ENCODE data around the gene TOGARAM2.

DNA sequence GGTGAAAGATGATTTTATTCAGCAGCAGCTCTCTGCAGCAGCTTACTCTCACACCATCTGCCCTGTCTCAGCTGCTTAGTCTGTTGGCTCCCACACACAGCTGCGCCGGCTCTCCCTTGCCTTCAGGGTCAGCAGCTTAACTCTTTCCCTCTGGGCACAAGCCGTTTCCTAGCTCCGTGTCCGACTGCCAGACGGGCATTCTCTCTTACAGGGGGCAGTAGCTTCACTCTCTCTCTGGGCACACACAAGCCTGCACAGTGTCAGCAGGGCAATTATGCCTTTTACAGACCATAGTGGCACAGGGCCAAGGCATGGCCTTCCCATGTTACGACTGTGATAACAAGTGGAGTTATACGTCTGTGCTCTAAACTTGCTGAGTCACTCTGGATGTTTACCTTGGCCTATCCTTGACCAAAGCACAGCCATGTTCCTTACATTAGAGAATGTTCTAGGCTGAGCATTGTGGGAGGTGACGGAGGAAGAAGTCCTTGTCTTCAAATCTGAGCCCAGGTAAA lies 61.5 kb downstream of the TOGARAM2 start:
- no peak for TF ChIP-seq OSR1 (CRISPR knock-in tag; IDR thresholded peaks at IDR 0.05)
- TF ChIP-seq, protein P1, sequence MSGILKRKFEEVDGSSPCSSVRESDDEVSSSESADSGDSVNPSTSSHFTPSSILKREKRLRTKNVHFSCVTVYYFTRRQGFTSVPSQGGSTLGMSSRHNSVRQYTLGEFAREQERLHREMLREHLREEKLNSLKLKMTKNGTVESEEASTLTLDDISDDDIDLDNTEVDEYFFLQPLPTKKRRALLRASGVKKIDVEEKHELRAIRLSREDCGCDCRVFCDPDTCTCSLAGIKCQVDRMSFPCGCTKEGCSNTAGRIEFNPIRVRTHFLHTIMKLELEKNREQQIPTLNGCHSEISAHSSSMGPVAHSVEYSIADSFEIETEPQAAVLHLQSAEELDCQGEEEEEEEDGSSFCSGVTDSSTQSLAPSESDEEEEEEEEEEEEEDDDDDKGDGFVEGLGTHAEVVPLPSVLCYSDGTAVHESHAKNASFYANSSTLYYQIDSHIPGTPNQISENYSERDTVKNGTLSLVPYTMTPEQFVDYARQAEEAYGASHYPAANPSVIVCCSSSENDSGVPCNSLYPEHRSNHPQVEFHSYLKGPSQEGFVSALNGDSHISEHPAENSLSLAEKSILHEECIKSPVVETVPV (CRISPR knock-in tag; IDR thresholded peaks at IDR 0.05): no peak
